ENCODE measurements around the gene GADD45A. TPM values are rescaled to one million over a fixed set of nuclear protein-coding genes. Genes with fewer than 3 reads are reported as not detected.

Gene GADD45A
- total RNA-seq, 6 experiments from 2014 or later: 80.3 to 93.2 (median 83.8) TPM

DNA sequence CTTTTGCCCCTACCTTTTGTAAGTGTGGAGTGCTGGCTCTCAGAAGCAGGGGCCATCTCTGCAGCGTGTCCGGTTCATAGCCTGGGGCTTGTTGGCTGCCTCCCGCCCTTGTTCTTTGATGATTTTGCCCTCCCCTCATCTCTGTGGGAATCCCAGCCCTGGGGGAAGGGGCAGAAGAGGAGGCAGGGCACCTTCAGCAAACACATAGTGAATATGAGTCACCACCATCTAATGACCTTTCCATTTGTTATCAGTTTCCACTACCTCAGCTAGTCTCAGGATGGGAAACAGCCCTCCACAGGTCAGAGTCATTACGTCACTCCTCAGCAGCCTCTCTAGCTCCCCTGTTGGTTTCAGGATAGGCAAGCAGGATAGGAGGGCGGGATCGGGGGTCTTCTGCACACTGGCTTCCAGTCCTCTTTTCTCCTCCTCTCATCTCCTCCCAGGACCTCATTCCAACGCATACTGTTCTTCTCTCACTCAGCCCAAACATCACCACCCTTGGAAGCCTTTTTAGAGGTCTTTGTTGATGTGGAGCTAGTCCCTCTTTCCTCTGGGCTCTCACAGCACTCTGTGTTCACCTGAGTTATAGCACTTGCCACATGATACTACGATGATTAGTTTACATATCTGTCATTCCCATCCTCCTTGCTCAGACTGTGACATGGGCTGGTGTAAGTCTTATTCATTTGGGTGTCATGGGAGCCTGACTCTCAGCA is 15.8 kb downstream of the GADD45A start:
- Mint-ChIP-seq H3K4me3 (no peak overlapping the region), H3K27ac (peak overlapping the region; percentile 57; the same call in 1 of the 2 replicates), H3K9me3 (no peaks in the 10 kb centered on the region), H3K27me3 (ENCODE audit: insufficient read depth) (peaks cover 1% of the 10 kb centered on the region; the same call in 1 of the 2 replicates), H3K36me3 (ENCODE audit: low read depth) (peaks cover 40% of the 10 kb centered on the region), H3K4me1 (ENCODE audit: low read depth) (peaks cover 30% of the 10 kb centered on the region)
- TF ChIP-seq CTCF (IDR thresholded peaks at IDR 0.05): peak; percentile 35; the same call in 1 of the 2 replicates
- DNase-seq: no peak

DNA sequence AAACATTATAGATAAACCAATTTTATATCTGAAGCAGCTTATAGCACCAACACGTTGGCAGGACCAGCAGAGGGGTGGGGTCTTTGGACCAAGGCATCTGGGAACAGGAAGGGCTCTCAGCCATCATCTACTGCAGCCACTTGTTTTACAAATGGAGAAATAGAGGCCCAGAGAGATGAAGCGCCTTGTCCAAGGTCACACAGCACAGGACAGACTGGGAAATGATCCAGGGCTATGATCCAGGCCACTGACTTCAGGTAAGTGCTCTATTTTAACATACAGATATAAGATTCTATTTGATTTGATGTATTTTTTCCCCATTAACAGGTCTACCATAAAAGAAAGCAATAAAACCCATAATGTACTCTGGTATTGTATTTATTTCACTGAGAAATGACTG is 16.9 kb downstream of the GADD45A start:
- H3K27ac Mint-ChIP-seq: no peak overlapping the region
- no peaks in the 10 kb centered on the region for H3K9me3 Mint-ChIP-seq
- TF ChIP-seq CTCF (IDR thresholded peaks at IDR 0.05): no peak
- peaks cover 37% of the 10 kb centered on the region for H3K4me1 Mint-ChIP-seq (ENCODE audit: low read depth)
- no peak for DNase-seq
- peaks cover 1% of the 10 kb centered on the region; the same call in 1 of the 2 replicates for H3K27me3 Mint-ChIP-seq (ENCODE audit: insufficient read depth)
- H3K36me3 Mint-ChIP-seq (ENCODE audit: low read depth): peaks cover 50% of the 10 kb centered on the region
- no peak overlapping the region for H3K4me3 Mint-ChIP-seq

GRCh38 chr1:67704351-67704750 is 19.4 kb downstream of the GADD45A start:
- H3K27me3 Mint-ChIP-seq (ENCODE audit: insufficient read depth): peaks cover 1% of the 10 kb centered on the region; the same call in 1 of the 2 replicates
- no peak for TF ChIP-seq CTCF (IDR thresholded peaks at IDR 0.05)
- H3K4me1 Mint-ChIP-seq (ENCODE audit: low read depth): peaks cover 55% of the 10 kb centered on the region
- no peak overlapping the region for H3K27ac Mint-ChIP-seq
- no peaks in the 10 kb centered on the region for H3K9me3 Mint-ChIP-seq
- peaks cover 56% of the 10 kb centered on the region for H3K36me3 Mint-ChIP-seq (ENCODE audit: low read depth)
- H3K4me3 Mint-ChIP-seq: no peak overlapping the region
- no peak for DNase-seq

GRCh38 chr1:67705735-67706453 is 20.9 kb downstream of the GADD45A start:
- no peaks in the 10 kb centered on the region for H3K27me3 Mint-ChIP-seq (ENCODE audit: insufficient read depth)
- H3K9me3 Mint-ChIP-seq: no peaks in the 10 kb centered on the region

DNA sequence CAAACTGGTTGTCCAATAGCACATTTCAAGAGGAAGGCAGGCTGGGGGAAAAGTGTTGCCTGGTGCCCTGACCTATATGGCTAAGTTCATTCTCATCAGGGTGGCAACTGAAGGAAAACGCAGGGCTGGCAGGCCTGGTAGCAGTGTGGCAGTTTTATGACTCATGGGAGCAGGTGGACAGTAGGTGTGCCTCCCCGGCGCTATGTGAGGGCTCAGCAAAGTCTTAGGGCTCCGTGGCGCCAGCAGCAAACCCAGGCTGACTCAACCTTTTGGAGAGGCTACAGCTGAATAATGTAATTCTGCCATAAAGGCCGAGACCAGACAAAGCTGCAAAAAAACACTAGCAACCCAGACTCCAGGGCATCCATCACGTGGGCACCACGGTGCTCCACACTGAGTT is 23.6 kb downstream of the GADD45A start:
- Mint-ChIP-seq H3K27me3 (ENCODE audit: insufficient read depth) (no peaks in the 10 kb centered on the region), H3K4me3 (no peak overlapping the region), H3K4me1 (ENCODE audit: low read depth) (peaks cover 67% of the 10 kb centered on the region), H3K36me3 (ENCODE audit: low read depth) (peaks cover 36% of the 10 kb centered on the region), H3K9me3 (no peaks in the 10 kb centered on the region), H3K27ac (no peak overlapping the region; the same call in 1 of the 2 replicates)
- no peak for DNase-seq
- no peak for TF ChIP-seq CTCF (IDR thresholded peaks at IDR 0.05)

More at GRCh38 chr1:67705735-67706453, 20.9 kb downstream of the GADD45A start:
- H3K36me3 Mint-ChIP-seq (ENCODE audit: low read depth): peaks cover 45% of the 10 kb centered on the region
- peaks cover 56% of the 10 kb centered on the region for H3K4me1 Mint-ChIP-seq (ENCODE audit: low read depth)
- DNase-seq: no peak
- H3K27ac Mint-ChIP-seq: no peak overlapping the region; the same call in 1 of the 2 replicates
- no peak overlapping the region for H3K4me3 Mint-ChIP-seq
- no peak for TF ChIP-seq CTCF (IDR thresholded peaks at IDR 0.05)
